HEK293T (cell line): ENCODE measurements around the gene TJP2.

ENCODE experiments used
- CTCF ChIA-PET: fragments of 350-600 bp; formaldehyde crosslinking; extraction: SDS; loops from one replicate; lab custom pipeline; 2021; ENCODE audit warnings: antibody characterized with exemption, inconsistent platforms; lab: Yijun Ruan, JAX
- POLR2A ChIA-PET: fragments of 350-600 bp; formaldehyde crosslinking; extraction: SDS; loops from one replicate; lab custom pipeline; 2020; ENCODE audit warnings: antibody characterized with exemption, inconsistent platforms; lab: Yijun Ruan, JAX
- DNase-seq: peaks from one replicate; pipeline ENCODE4 v3.0.0; 2012; ENCODE audit warnings: mixed read lengths; ENCODE audit errors: extremely low spot score
- ARNT ChIP-seq: fragments of 450-650 bp; IDR thresholded peaks from 2 replicates; pipeline ENCODE4 v1.6.1; 2017; ENCODE audit warnings: mild to moderate bottlenecking
- BHLHE40 ChIP-seq: fragments of 450-650 bp; IDR thresholded peaks from 2 replicates; pipeline ENCODE4 v1.6.1; 2016; ENCODE audit warnings: mild to moderate bottlenecking, moderate library complexity, borderline replicate concordance
- CTBP1 ChIP-seq: fragments of 450-650 bp; IDR thresholded peaks from 2 replicates; pipeline ENCODE4 v1.6.1; 2016; ENCODE audit warnings: borderline replicate concordance
- ELF4 ChIP-seq: fragments of 450-650 bp; IDR thresholded peaks from 2 replicates; pipeline ENCODE4 v1.6.1; 2017; ENCODE audit warnings: antibody characterized with exemption
- FOXA1 ChIP-seq: fragments of 450-650 bp; IDR thresholded peaks from 2 replicates; pipeline ENCODE4 v1.6.1; 2016; ENCODE audit warnings: mild to moderate bottlenecking
- FOXK2 ChIP-seq: fragments of 450-650 bp; IDR thresholded peaks from 2 replicates; pipeline ENCODE4 v1.6.1; 2016; ENCODE audit warnings: mild to moderate bottlenecking
- FOXM1 ChIP-seq: fragments of 450-650 bp; IDR thresholded peaks from 2 replicates; pipeline ENCODE4 v1.6.1; 2017; ENCODE audit warnings: mild to moderate bottlenecking, borderline replicate concordance
- HDGF ChIP-seq: fragments of 450-650 bp; IDR thresholded peaks from 2 replicates; pipeline ENCODE4 v1.6.1; 2017; ENCODE audit warnings: antibody characterized with exemption, borderline replicate concordance
- L3MBTL2 ChIP-seq: fragments of 450-650 bp; conservative IDR thresholded peaks from 2 replicates; pipeline ENCODE4 v1.6.1; 2016; ENCODE audit warnings: mild to moderate bottlenecking
- LEF1 ChIP-seq: fragments of 450-650 bp; IDR thresholded peaks from 2 replicates; pipeline ENCODE4 v1.6.1; 2017; ENCODE audit warnings: mild to moderate bottlenecking, borderline replicate concordance
- NFRKB ChIP-seq: fragments of 450-650 bp; IDR thresholded peaks from 2 replicates; pipeline ENCODE4 v1.6.1; 2016; ENCODE audit warnings: mild to moderate bottlenecking, moderate library complexity
- SP1 ChIP-seq: fragments of 450-650 bp; IDR thresholded peaks from 2 replicates; pipeline ENCODE4 v1.6.1; 2017
- SUZ12 ChIP-seq: fragments of 450-650 bp; IDR thresholded peaks from 2 replicates; pipeline ENCODE4 v1.6.1; 2016; ENCODE audit warnings: mild to moderate bottlenecking
- TARDBP ChIP-seq: fragments of 450-650 bp; IDR thresholded peaks from 2 replicates; pipeline ENCODE4 v1.6.1; 2016
- ZNF384 ChIP-seq: fragments of 450-650 bp; IDR thresholded peaks from 2 replicates; pipeline ENCODE4 v1.6.1; 2016
- TF ChIP-seq, protein P1 (sequence below): fragments of 450-650 bp; IDR thresholded peaks from 2 replicates; pipeline ENCODE4 v1.6.1; 2016

Gene TJP2

DNA sequence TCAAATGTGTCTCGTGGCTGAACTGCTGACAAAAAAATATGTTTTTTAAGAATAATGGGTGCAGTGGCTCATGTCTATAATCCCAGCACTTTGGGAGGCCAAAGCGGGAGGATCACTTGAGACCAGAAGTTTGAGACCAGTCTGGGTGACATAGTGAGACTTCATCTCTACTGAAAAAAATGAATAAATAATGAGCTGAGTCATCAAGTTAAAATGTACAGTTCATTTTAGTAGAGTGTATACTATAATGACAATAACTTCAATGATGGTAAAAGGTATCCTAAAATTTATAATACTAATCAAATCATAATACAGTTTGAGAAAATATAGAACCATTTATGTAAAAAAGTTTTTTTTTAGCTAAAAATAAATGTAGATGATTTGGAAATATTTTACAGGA is 37.9 kb upstream of the TJP2 start:
- CTCF ChIA-PET: interaction anchor here (0.6 kb wide), 1 partner anchor 53 kb away, joined by 3 read pairs; no protein-coding TSS in a partner anchor
- POLR2A ChIA-PET: no interaction called here
- DNase-seq: no peak
- TF ChIP-seq TARDBP: no peak
- no peak for TF ChIP-seq SP1
- no peak for TF ChIP-seq SUZ12
- TF ChIP-seq FOXA1: no peak
- no peak for TF ChIP-seq CTBP1

DNA sequence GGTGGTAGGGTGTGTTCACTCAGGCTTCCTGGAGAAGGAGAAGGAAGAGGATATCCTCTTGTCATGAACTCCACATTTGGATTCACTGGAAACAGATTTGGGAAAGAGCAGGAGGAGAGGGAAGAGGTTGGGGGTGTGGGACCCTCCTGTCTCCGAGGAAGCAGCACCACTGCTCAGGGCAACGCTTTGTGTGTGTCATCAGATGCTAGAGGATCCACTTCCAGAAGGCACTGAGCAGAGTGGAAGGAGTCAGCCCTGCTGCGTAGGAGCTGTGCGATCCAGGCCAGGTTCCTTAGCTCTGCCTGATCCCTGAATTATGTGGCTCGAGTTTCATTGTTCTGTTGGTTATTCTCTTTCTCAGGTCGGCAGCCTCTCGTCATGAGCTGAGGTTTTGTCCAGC is 37.3 kb upstream of the TJP2 start:
- no peak for DNase-seq
- ChIA-PET CTCF (interaction anchor here (0.6 kb wide), 1 partner anchor 53 kb away, joined by 3 read pairs; no protein-coding TSS in a partner anchor), POLR2A (no interaction called here)
- no peak for TF ChIP-seq HDGF

DNA sequence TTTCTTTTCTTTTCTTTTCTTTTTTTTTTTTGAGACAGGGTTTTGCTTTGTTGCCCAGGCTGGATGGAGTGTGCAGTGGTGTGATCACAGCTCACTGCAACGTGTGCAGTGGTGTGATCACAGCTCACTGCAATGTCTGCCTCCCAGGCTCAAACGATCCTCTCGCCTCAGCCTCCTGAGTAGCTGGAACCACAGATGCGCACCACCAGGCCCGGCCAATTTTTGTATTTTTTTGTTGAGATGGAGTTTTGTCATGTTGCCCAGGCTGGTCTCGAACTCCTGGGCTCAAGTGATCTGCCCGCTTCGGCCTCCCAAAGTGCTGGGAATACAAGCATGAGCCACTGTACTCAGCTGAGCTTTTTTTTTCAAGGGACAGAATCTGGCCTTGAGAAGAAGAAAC is 36.8 kb upstream of the TJP2 start:
- POLR2A ChIA-PET: no interaction called here
- no peak for DNase-seq
- CTCF ChIA-PET: no interaction called here
- TF ChIP-seq FOXM1 (no peak), ELF4 (no peak), L3MBTL2 (no peak), ARNT (no peak), ZNF384 (no peak), FOXA1 (no peak), SP1 (no peak), LEF1 (no peak), SUZ12 (no peak), HDGF (no peak)

DNA sequence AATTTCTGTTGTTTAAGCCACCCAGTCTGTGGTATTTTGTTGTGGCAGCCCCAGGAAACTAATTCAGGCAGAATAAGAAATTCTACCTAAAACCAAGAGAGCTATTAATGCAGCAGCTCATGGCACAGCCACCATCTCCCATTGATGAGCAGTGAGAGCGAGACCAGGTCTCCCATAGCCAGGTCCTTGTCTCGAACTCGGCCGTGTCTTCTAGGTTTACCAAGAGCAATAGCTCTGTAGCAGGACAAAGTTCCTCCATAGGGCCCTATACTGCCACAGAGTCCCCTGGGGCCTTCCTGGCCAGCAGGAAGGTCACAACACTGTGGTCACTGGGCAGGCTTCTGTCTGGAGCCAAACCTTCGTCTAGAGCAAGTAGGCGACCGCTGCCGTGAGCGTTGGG is 34.5 kb upstream of the TJP2 start:
- POLR2A ChIA-PET: no interaction called here

DNA sequence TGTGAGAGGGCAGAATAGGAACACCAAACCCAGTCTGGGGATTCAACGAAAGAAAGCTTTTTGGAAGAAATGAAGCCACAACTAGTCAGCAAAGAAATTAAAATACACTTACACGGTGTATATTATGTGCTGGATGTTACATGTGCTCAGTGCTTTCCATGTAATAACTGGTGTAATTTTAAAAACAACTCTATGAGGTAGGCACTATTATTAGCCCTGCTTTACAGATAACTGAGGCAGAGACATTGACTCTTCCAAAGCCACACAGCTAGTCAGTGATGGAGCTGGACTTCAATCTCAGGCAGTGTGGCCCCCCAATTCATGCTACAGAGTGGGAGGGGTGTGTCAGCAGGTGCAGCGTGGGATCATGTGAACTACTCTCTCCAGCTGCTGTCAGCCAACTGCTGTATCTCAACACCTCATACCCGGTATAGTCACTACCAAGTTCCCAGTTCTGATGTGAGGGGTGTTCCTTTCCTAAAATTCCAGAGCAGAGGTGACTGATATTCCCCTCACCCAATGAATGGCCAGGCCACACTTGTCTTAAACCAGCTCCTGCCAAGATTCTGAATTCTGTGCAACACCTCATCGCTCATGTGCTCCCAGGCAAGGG is 33.8 kb upstream of the TJP2 start:
- CTCF ChIA-PET: no interaction called here

More for the DNA sequence above, 34.5 kb upstream of the TJP2 start:
- no peak for DNase-seq
- CTCF ChIA-PET: no interaction called here
- TF ChIP-seq ZNF384 (no peak), FOXA1 (no peak), SP1 (no peak), ELF4 (no peak), FOXM1 (no peak), SUZ12 (no peak), CTBP1 (no peak), LEF1 (no peak), L3MBTL2 (no peak), BHLHE40 (no peak)

DNA sequence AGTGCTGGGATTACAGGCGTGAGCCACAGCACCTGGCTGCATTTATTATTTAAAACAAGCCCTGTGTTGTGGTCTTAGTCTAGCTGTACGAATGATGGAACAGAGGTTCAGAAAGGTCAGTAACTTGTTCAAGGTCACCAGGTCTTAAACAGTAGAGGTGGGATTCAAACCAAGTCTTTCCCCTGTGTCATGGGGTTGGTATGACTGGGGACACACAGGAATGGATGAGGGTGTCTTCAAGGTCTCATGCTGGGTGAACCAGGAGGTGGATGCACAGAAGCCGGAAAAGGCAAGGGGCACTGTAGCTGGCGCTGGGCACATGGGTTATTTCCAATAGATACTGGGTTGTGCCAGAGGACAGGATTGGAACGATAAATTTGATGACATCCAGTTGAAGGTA is 32.2 kb upstream of the TJP2 start:
- POLR2A ChIA-PET: no interaction called here
- no peak for DNase-seq
- CTCF ChIA-PET: no interaction called here
- TF ChIP-seq NFRKB: no peak
- no peak for TF ChIP-seq CTBP1
- no peak for TF ChIP-seq FOXK2
- no peak for TF ChIP-seq ARNT
- TF ChIP-seq BHLHE40: no peak
- TF ChIP-seq SP1: no peak
- no peak for TF ChIP-seq TARDBP
- TF ChIP-seq SUZ12: no peak
- TF ChIP-seq ELF4: no peak
- TF ChIP-seq HDGF: no peak
- no peak for TF ChIP-seq FOXA1
- TF ChIP-seq, protein P1, sequence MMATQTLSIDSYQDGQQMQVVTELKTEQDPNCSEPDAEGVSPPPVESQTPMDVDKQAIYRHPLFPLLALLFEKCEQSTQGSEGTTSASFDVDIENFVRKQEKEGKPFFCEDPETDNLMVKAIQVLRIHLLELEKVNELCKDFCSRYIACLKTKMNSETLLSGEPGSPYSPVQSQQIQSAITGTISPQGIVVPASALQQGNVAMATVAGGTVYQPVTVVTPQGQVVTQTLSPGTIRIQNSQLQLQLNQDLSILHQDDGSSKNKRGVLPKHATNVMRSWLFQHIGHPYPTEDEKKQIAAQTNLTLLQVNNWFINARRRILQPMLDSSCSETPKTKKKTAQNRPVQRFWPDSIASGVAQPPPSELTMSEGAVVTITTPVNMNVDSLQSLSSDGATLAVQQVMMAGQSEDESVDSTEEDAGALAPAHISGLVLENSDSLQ: no peak
- TF ChIP-seq FOXM1: no peak

More for the DNA sequence above, 33.8 kb upstream of the TJP2 start:
- DNase-seq: no peak
- TF ChIP-seq TARDBP (no peak), BHLHE40 (no peak), ARNT (no peak), HDGF (no peak), CTBP1 (no peak), L3MBTL2 (no peak), LEF1 (no peak), ELF4 (no peak)
- TF ChIP-seq, protein P1: no peak
- POLR2A ChIA-PET: no interaction called here

DNA sequence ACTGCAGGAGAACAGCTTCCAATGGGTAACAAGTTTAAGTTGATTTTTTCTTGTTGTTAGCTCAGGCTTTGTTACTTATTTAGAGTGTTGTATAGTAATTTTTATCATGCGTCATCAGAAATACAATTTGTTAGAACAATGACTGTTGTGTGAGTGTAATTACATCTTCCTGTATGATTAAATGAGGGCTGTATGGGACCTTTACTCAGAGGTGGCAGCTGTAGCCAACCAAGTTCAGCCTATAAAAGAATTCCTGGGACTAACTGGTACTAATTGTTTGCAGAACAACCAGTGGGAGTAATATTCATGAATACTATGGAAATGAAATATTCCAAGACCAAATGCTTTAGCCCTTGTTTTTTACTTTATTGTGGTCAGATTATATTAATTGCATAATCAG is 30.8 kb upstream of the TJP2 start:
- ChIA-PET CTCF (no interaction called here), POLR2A (no interaction called here)
- TF ChIP-seq L3MBTL2 (no peak), FOXA1 (no peak), SP1 (no peak), ZNF384 (no peak), LEF1 (no peak), TARDBP (no peak), NFRKB (no peak), CTBP1 (no peak), ARNT (no peak), BHLHE40 (no peak), HDGF (no peak), FOXK2 (no peak)

More for the DNA sequence above, 30.8 kb upstream of the TJP2 start:
- DNase-seq: no peak
